Kidney glomerular epithelial cell (primary cell): ENCODE measurements around the gene PCSK4.
A peak's percentile ranks its signal among the peaks of the same experiment; 100 is the strongest.
"Not testable (repeated sequence)": the region's sequence is repeated elsewhere in the genome, so short reads cannot be mapped to it uniquely, and the experiment has no call there.

Source experiments
- DNase-seq: peaks from one replicate; lab custom pipeline; 2025; lab: John Stamatoyannopoulos, UW

The PCSK4 gene

DNA sequence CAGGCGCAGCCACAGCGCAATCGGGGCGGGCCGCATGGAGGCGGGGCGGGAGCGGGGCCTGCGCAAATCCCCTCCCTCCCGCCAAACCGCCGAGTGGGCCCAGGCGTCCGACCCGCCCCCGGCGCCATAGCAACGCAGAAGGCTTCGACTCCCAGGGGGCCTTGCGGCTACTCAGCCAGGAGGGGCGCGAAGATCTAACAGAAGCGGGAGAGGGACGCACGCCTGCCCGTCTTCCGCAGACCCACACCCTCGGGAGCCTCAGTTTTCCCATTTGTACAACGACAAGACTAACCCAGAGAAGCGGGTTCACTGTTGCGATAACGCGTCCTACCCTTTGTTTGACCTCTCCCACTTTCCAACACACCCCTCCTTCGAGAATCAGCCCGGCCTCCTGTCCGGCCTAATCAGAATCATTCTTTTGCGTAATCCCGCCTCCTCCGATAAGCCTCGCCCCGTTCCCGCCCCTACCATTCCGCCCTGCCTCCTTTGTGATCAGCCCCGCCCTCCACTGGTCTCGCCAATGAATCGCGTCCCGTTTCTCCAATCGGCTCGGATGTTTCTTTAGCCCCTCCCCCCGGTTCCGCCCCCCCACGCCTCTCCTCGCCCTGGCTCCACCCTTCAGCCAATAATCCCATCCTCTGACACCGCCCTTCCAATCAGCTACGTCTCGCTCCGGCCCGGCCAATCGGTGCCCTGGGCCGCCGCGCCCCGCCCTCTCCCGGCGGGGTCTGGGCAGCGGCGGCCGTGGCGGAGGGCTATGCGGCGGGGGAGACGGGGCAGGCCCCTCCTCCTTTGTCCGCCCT lies at the start of gene PCSK4:
Gene PCSK4, minus strand, starts transcription at position 40 of the 803 bp plus-strand sequence. Its CDS starts 4 bp downstream, at position 36.
- DNase-seq: peak; percentile 98

DNA sequence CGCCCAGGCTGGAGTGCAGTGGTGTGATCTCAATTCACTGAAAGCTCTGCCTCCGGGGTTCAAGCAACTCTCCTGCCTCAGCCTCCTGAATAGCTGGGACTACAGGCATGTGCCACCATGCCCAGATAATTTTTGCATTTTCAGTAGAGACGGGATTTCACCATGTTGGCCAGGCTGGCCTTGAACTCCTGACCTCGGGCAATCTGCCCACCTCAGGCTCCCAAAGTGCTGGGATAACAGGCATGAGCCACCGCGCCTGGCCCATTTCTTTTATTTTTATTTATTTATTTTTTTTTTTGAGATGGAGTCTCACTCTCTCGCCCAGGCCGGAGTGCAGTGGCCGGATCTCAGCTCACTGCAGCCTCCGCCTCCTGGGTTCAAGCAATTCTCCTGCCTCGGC lies 49.6 kb upstream of the PCSK4 start:
- not testable (repeated sequence) for DNase-seq

DNA sequence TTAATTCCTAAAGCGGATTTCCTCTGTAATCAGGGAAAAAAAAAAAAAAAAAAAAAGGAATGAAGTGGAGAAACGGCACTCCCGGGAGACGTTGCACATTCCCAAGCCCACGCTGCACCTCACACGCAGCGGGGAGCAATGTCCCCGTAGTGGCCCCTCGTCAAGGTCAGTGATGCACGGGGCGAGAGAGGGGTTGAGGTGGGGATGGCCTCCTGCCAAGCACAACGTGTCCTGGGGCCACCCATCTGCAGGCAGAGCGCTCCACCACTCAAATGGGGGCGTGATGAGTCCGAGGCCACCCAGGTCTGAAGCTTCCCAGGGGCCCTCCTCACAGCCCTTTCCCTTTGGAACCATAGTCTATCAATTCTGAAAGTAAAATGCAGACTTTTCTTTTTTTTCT lies 48.8 kb upstream of the PCSK4 start:
- DNase-seq: no peak

DNA sequence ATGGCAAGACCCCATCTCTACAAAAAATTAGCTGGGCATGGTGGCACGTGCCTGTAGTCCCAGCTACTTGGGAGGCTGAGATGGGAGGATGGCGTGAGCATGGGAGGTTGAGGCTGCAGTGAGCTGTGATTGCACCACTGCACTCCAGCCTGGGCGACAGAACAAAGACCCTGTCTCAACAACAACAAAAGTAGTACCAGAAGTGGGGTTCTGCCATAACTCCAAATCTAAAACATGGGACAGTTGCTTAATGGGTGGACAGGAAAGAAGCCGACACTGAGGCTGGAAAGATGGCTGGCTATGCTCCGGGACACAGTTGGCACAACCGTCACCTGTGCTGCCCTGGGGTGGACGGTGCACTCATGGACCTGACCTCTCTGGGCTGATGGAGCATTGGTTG lies 45.5 kb upstream of the PCSK4 start:
- DNase-seq: not testable (repeated sequence)

DNA sequence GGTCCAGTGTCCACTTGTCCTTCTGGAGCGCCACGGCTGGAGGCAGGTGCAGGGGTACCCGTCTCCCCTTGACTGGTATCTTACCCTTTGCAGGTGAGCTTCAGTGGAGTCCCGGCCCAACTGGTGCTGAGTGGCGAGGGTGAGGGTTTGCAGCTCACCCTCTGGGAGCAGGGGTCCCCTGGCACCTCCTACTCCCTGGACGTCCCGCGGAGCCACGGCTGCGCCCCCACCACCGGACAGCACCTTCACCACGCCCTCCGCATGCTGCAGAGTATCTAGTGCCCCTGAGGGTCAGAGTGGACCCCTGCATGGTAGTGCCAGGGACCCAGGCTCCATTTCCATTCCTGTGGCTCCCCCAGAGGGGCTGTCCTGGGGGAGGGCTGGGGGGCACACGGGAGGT lies 44.8 kb upstream of the PCSK4 start:
- no peak for DNase-seq

DNA sequence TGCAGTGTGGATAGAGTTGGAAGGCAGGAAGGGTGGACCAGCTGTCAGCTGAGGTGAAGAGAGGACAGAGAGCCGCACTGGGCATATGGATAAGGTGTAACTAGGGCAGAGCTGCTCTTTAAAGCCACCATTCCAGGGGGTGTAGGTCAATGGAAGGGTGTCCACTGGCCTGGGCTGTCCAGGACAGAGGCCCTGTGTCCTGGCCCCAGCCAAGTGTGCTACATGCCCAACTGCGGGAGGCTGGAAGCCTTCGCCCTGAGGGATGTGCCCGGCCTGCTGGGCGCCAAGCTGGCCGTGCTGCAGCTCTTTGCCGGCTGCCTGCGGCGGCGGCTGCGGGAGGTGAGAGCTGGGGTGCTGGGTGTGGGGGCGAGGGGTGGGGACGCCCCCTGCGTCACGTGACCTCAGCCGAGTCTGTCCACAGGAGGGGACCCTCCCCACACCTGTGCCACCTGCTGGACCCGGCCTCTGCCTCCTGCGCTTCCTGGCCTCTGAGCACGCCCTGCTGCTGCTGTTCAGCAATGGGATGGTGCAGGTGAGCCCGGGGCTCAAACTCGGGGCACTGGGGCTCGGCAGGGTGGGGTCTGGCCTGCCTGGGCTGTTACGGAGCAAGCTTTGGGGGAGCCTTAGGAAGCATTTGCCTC lies 43.5 kb upstream of the PCSK4 start:
- DNase-seq: no peak

DNA sequence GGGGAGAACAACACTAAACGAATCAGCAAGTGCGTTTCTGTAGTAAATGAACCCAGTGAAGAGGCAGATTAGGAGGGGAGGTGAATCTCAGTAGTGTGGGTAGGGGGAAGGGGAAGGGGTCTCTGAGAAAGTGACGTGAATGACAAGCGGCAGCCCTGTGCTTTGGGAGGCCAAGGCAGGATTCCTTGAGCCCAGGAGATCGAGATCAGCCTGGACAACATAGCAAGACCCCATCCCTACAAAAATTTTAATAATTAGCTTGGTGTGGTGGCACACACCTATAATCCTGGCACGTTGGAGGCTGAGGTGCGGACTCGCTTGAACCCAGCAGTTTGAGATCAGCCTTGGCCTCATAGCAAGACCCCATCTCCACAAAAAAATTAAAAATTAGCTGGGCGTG lies 41.9 kb upstream of the PCSK4 start:
- DNase-seq: no peak

DNA sequence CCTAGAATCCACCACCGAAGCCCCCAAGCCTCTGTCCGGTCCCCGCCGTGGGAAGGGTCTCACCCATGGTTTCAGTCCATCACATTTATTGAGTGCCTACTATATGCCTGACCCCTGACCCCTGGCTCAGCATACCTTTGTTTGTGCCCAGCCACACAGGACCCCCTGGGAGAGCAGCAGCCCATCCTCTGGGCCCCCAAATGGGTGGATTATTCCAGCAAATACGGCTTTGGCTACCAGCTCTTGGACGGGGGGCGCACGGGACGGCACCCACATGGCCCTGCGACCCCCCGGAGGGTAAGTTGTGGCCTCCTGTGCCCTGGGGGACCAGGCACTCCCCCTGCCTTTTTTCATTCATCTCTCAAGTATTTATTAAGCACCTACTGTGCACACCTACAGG lies 41.4 kb upstream of the PCSK4 start:
- no peak for DNase-seq

DNA sequence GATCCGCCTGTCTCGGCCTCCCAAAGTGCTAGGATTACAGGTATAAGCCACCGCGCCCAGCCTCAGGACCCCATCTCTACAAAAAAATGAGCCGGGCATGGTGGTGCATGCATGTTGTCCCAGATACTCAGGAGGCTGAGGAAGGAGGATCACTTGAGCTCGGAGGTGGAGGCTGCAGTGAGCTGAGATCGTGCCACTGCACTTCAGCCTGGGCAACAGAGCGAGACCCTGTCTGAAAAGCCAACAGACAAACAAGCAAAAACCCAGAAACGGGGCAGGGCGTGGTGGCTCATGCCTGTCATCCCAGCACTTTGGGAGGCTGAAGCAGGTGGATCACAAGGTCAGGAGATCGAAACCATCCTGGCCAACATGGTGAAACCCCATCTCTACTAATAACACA lies 40.7 kb upstream of the PCSK4 start:
- not testable (repeated sequence) for DNase-seq

DNA sequence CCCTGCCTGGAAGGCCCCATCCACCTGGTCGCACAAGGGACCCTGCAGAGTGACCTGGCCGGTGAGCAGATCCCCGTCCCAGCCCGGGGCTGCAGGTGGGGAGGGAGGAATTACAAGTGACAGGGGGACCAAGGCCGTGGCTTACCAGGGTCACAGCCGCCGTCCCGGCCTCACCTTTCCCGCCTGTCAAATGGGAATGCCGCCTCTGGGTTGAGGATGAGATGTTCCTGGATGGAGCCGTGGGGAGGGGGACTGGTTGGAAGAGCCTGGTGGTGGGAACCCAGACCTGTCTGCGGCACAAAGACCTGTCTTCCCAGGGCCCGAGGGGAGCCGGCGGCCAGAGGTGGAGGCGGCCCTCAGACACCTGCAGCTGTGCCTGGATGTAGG lies 39.3 kb upstream of the PCSK4 start:
- no peak for DNase-seq

DNA sequence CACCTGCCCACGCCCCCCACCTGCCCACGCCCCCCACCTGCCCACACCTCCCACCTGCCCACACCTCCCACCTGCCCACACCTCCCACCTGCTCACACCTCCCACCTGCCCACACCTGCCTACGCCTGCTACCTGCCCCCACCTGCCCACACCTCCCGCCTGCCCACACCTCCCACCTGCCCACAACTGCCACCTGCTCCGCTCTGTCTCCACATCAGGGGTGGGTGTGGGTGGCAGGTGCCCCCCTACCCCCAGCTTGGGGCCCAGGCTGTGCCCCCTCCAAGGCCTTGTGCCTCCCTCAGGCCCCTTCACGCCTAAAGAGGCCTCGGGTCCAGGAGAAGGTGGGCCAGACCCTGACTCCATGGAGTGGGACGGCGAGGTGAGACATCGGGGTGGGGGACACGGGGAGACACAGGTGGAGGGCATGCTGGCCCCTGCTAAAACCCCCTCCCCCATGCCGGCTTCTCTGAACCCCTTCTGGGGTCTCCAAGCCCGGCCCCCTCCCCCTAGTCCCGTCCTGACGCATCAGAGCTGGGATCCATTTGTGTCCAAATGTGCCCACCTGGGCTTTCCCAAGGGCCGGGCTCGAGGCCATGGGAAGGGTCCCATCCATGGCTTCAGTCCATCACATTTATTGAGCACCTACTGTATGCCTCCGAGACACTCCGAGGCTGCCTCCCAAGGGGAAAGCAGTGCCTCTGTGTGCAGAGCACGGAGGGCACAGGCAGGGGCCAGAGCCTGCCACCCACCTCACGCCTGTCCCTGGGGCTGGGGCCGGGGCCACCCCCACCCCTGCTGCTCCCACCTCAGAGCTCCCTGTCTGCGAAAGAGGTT lies 38.7 kb upstream of the PCSK4 start:
- DNase-seq: no peak

DNA sequence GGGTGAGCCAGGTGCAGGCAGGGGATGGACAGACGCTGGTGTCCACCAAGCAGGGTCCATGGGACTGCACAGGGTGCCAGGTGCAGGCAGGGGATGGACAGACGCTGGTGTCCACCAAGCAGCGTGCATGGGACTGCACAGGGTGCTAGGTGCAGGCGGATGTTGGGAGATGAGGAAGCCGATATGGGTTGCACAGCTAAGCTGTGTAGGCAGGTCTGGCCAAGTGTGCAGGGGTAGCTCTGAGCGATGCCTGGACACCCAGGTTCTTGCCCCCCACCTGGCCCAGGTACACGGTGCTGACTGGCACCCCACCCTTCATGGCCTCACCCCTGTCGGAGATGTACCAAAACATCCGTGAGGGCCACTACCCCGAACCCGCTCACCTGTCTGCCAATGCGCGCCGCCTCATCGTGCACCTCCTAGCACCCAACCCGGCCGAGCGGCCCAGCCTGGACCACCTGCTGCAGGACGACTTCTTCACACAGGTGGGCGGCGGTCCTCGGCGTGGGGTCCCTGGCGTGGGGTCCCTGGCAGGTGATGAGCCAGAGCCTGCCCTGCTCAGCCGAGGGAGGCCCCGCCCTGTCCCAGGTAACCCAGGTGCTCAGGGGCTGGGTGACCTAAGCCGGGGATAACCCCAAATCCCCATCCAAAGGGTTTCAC lies 37.6 kb upstream of the PCSK4 start:
- no peak for DNase-seq

DNA sequence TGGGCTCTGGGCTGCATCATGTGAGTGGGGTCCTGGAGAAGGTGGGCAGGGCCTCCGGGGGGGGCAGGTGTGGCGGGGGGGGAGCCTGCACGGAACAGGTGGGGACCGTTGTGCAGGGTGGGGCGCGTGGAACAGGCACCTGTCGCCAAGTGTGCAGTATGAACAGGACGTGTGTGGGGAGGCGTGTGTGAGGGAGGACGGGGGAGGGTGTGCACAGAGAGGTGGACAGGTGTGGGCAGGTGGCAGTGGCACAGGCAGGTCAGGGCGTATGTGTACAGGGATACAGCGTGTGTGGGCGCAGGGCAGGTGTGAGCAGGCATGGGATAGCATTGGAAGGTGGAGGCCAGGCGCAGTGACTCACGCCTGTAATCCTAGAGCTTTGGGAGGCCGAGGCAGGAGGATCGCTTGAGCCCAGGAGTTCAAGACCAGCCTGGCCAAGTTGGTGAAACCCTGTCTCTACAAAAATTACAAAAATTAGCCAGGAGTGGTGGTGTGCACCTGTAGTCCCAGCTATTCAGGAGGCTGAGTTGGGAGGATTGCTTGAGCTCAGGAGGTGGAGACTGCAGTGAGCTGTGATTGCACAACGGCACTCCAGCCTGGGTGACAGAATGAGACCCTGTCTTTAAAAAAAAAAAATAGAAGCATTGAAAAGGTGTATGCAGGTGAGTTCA lies 37.0 kb upstream of the PCSK4 start:
- DNase-seq: no peak

DNA sequence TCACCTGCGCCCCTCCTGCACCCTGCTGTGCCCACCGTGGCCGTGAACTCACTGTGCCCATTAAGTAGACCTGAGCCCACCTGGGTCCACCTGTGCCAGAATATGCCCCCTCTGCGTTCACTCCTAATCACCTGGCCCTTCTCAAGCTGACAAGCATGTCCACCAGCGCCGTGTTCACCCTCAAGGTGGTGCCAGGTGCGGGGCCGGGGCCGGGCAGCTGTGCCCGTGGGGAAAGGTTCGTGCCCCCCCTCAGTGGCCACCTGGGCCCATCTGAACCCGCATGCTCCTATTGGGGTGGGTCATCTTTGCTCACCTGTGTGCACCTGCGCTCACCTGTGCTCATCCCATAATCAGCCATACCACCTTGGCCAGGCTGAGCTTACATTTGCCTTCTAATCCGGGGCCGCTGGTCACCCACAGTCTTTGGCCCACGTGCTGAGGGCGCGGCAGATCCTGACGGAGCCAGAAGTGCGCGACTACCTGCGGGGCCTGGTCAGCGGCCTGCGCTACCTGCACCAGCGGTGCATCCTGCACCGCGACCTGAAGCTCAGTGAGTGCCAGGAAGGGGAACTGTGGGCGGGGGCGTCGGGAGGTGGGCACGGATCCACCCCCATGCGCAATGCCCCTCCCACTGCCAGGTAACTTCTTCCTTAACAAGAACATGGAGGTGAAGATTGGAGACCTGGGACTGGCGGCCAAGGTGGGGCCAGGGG lies 36.1 kb upstream of the PCSK4 start:
- no peak for DNase-seq

DNA sequence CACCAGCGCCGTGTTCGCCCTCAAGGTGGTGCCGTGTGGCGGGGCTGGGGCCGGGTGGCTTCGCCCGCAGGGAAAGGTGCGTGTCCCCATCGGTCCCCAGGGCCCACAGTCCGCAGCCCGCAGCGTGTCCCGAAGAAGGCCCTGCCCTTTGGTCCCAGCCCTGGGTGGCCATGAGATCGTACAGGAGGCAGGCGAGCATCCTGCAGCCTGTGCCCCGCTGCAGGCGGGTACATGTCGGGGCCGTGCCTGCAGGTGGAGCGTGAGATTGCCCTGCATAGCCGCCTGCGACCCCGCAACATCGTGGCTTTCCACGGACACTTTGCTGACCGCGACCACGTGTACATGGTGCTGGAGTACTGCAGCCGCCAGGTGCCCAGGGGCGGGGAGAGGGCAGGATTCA lies 35.2 kb upstream of the PCSK4 start:
- no peak for DNase-seq

DNA sequence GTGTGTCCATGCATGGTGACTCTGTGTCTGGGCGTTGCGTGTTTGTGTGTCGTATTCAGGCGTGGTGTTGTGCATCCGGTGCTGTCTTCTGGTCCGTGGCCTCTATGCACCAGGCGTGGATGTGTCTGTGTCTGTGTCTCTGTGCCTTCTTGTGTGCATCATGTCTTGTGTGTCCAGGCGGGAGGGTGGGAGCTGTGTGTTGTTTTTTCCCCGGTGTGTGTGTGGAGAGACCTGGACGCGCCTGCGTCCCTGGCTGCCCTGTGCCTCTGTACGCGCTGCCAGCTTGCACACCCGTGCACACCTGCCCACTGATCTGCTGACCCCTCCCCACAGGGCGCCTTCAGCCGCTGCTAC lies 34.8 kb upstream of the PCSK4 start:
- DNase-seq: no peak

DNA sequence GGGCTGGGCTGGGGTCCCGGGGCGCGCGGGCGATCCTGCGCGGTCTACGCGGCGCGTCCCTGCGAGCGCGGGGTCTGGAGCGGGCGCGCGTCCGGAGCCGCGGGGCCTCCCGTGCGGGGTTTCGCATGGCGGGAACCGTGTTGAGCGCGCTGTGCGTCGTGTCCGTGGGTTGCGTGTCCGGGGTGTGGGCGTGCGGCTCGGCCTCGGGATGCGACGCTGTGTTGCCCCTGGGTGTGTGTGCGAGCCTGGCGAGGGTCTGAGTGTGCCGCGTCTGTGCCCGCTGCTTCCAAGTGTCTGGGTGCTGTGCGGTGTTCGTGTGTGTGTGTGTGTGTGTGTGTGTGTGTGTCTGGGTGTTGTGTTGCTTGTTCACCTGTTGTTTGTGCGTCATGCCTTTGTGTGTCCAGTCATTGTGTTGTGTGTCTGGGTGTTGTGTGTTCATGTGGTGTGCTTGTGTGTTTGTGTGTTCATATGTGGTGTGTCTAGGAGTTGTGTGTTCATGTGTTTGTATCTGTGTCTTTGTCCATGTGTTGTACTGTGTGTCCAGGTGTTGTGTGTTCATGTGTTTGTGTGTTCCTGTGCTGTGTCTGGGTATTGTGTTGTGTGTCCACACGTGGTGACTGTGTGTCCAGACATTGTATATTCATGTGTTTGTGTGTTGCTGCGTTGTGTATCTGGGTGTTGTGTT lies 34.3 kb upstream of the PCSK4 start:
- no peak for DNase-seq

DNA sequence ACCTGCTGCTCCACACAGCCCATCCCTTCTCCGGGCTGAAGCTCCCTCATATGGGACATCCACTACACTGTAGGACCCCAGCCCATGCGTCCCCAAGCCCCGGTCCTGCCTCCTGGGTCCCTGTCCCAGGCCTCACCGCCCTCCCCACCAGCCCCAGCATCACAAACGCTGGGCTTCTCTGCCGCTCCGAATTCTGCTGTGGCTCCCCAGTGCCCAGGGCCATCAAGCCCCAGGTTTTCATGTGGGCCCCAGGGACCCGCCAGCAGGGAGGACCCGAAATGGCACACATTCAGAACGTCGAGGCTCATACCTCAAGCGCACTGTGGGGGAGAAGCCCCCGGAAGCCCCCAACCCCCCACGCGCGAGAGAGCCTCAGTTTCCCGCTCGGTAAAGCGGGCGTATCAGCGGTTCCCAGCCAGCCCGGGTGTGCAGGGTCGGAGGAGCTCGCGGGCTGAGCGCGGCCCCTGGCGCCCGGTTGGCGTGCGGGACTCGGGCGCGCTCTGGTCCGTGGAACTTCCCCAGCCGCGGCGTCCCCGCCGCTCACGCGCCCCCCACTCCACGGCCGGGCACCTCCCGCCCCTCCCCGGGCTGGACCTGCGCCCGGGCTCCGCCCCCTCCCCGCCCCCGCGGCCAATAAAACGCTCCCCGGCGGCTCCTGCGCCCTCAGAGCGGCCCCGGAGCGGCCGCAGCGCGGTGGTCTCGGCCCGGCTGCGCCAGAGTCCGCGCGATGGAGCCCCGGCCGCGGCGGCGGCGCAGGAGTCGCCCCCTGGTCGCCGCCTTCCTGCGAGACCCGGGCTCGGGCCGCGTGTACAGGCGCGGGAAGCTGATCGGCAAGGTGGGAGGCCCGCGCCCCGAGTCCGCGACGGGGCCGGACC lies 33.5 kb upstream of the PCSK4 start, which contains the start of gene PLK5:
Gene PLK5, plus strand, starts transcription at position 666 of the 875 bp plus-strand sequence. CDS start 2,920 bp downstream, outside the sequence.
- no peak for DNase-seq

DNA sequence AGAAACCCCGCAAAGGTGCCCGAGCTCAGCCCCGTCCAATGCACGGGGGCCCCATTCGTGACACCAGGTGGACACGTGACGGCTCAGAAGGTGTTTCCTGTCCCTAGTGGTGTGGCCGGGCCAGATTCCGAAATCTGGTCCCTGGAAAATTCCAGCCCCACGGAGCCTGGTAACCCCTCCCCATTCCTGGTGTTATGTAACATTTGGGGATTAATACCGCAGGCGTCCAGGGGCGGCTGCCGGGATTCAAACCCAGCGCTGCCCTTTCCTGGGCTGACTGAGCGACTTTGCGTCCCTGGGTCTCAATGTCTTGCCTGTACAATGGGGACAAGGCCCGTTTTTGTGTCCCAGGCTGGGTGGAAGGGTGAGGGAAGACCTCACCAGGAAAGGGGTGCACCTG lies 32.7 kb upstream of the PCSK4 start:
- DNase-seq: no peak
